SK-N-SH treated with all-trans-retinoic acid at 6 μM for 48 hours (cell line): ENCODE measurements around the gene MMD.

Experiments
- ATAC-seq: fragments of 200-7000 bp; cut with Tn5 transposase; 3 replicates; pipeline ENCODE4 v1.9.1; 2020; ENCODE audit warnings: mild to moderate bottlenecking, moderate library complexity
- ARNTL ChIP-seq: fragments of 450-650 bp; formaldehyde crosslinking; IDR thresholded peaks from 2 replicates; pipeline ENCODE4 v1.5.0; 2020; ENCODE audit warnings: low read depth, mild to moderate bottlenecking, moderate library complexity, borderline replicate concordance
- BACH2 ChIP-seq: fragments of 250-450 bp; sonication (Bioruptor Pico); IDR thresholded peaks from 2 replicates; pipeline ENCODE4 v1.9.0; 2021; ENCODE audit warnings: mild to moderate bottlenecking, borderline replicate concordance
- CSDC2 ChIP-seq: fragments of 250-450 bp; sonication (Bioruptor Pico); IDR thresholded peaks from 2 replicates; pipeline ENCODE4 v1.5.0; 2020; ENCODE audit warnings: mild to moderate bottlenecking, moderate library complexity
- ESRRG ChIP-seq: fragments of 250-450 bp; sonication (Bioruptor Pico); IDR thresholded peaks from 2 replicates; pipeline ENCODE4 v1.6.1; 2021; ENCODE audit warnings: mild to moderate bottlenecking
- GLIS3 ChIP-seq: fragments of 250-450 bp; sonication (Bioruptor Pico); IDR thresholded peaks from 2 replicates; pipeline ENCODE4 v1.5.0; 2020; ENCODE audit warnings: mild to moderate bottlenecking, moderate library complexity
- ISL1 ChIP-seq: fragments of 250-450 bp; sonication (Bioruptor Pico); IDR thresholded peaks from 2 replicates; pipeline ENCODE4 v2.1.2; 2022; ENCODE audit warnings: mild to moderate bottlenecking, moderate library complexity
- OSR1 ChIP-seq: fragments of 250-450 bp; sonication (Bioruptor Pico); IDR thresholded peaks from 2 replicates; pipeline ENCODE4 v1.8.0; 2022; ENCODE audit warnings: moderate library complexity, mild to moderate bottlenecking, inconsistent platforms
- PPARA ChIP-seq: fragments of 250-450 bp; sonication (Bioruptor Pico); IDR thresholded peaks from 2 replicates; pipeline ENCODE4 v1.5.0; 2020; ENCODE audit warnings: mild to moderate bottlenecking, borderline replicate concordance
- RARB ChIP-seq: fragments of 250-450 bp; sonication (Bioruptor Pico); IDR thresholded peaks from 2 replicates; pipeline ENCODE4 v1.8.0; 2021; ENCODE audit warnings: mild to moderate bottlenecking, moderate library complexity
- TOX ChIP-seq: fragments of 250-450 bp; sonication (Bioruptor Pico); IDR thresholded peaks from 2 replicates; pipeline ENCODE4 v1.8.0; 2021; ENCODE audit warnings: mild to moderate bottlenecking, moderate library complexity, borderline replicate concordance
- ZC3H10 ChIP-seq: fragments of 250-450 bp; sonication (Bioruptor Pico); IDR thresholded peaks from 2 replicates; pipeline ENCODE4 v1.5.1; 2021; ENCODE audit warnings: mild to moderate bottlenecking, moderate library complexity
- ZFP3 ChIP-seq: fragments of 250-450 bp; sonication (Bioruptor Pico); IDR thresholded peaks from 2 replicates; pipeline ENCODE4 v1.5.0; 2020; ENCODE audit warnings: mild to moderate bottlenecking, moderate library complexity
- ZFP30 ChIP-seq: fragments of 450-650 bp; formaldehyde crosslinking; IDR thresholded peaks from 2 replicates; pipeline ENCODE4 v1.5.0; 2022; ENCODE audit warnings: mild to moderate bottlenecking, moderate library complexity
- ZNF565 ChIP-seq: fragments of 450-650 bp; formaldehyde crosslinking; conservative IDR thresholded peaks from 2 replicates; pipeline ENCODE4 v1.5.0; 2020; ENCODE audit warnings: low read depth, mild to moderate bottlenecking, moderate library complexity
- ZNF70 ChIP-seq: fragments of 450-650 bp; formaldehyde crosslinking; IDR thresholded peaks from 2 replicates; pipeline ENCODE4 v1.5.0; 2020; ENCODE audit warnings: mild to moderate bottlenecking, moderate library complexity
- ZNF8 ChIP-seq: fragments of 450-650 bp; formaldehyde crosslinking; IDR thresholded peaks from 2 replicates; pipeline ENCODE4 v1.5.0; 2020; ENCODE audit warnings: mild to moderate bottlenecking, moderate library complexity
- TF ChIP-seq, protein P1 (sequence below): fragments of 250-450 bp; sonication (Bioruptor Pico); IDR thresholded peaks from 2 replicates; pipeline ENCODE4 v1.5.1; 2021; ENCODE audit warnings: mild to moderate bottlenecking, moderate library complexity
- TF ChIP-seq, protein P2 (sequence below): fragments of 250-450 bp; sonication (Bioruptor Pico); IDR thresholded peaks from 2 replicates; pipeline ENCODE4 v1.5.0; 2020; ENCODE audit warnings: mild to moderate bottlenecking, moderate library complexity
- TF ChIP-seq, protein P3 (sequence below): fragments of 250-450 bp; sonication (Bioruptor Pico); IDR thresholded peaks from 2 replicates; pipeline ENCODE4 v1.8.0; 2020; ENCODE audit warnings: mild to moderate bottlenecking, moderate library complexity, borderline replicate concordance

The MMD gene

DNA sequence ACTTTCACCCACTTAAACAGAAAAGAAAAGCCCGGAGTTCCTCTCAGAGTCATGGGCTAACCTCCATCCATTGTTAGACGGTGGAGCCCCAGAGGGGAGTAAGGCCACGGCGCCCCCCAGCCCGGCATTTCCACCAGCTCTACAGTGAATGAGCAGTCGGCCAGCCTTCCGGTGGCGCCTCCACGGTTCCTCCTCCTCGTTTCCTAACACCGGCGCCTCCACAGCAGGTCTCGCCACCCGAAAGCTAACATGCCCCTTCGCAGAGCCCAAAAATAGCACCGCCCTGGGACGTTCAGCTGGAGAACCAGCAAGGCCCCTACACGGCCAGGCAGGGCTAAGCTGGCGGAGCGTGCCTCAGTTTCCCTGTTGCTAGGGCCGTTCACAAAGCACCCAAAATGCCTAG lies 858 bp downstream of the MMD start (continued):
- TF ChIP-seq, protein P1, sequence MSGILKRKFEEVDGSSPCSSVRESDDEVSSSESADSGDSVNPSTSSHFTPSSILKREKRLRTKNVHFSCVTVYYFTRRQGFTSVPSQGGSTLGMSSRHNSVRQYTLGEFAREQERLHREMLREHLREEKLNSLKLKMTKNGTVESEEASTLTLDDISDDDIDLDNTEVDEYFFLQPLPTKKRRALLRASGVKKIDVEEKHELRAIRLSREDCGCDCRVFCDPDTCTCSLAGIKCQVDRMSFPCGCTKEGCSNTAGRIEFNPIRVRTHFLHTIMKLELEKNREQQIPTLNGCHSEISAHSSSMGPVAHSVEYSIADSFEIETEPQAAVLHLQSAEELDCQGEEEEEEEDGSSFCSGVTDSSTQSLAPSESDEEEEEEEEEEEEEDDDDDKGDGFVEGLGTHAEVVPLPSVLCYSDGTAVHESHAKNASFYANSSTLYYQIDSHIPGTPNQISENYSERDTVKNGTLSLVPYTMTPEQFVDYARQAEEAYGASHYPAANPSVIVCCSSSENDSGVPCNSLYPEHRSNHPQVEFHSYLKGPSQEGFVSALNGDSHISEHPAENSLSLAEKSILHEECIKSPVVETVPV: no peak
- TF ChIP-seq, protein P2, sequence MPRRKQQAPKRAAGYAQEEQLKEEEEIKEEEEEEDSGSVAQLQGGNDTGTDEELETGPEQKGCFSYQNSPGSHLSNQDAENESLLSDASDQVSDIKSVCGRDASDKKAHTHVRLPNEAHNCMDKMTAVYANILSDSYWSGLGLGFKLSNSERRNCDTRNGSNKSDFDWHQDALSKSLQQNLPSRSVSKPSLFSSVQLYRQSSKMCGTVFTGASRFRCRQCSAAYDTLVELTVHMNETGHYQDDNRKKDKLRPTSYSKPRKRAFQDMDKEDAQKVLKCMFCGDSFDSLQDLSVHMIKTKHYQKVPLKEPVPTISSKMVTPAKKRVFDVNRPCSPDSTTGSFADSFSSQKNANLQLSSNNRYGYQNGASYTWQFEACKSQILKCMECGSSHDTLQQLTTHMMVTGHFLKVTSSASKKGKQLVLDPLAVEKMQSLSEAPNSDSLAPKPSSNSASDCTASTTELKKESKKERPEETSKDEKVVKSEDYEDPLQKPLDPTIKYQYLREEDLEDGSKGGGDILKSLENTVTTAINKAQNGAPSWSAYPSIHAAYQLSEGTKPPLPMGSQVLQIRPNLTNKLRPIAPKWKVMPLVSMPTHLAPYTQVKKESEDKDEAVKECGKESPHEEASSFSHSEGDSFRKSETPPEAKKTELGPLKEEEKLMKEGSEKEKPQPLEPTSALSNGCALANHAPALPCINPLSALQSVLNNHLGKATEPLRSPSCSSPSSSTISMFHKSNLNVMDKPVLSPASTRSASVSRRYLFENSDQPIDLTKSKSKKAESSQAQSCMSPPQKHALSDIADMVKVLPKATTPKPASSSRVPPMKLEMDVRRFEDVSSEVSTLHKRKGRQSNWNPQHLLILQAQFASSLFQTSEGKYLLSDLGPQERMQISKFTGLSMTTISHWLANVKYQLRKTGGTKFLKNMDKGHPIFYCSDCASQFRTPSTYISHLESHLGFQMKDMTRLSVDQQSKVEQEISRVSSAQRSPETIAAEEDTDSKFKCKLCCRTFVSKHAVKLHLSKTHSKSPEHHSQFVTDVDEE (CRISPR knock-in tag): no peak
- TF ChIP-seq ISL1 (CRISPR knock-in tag): no peak

DNA sequence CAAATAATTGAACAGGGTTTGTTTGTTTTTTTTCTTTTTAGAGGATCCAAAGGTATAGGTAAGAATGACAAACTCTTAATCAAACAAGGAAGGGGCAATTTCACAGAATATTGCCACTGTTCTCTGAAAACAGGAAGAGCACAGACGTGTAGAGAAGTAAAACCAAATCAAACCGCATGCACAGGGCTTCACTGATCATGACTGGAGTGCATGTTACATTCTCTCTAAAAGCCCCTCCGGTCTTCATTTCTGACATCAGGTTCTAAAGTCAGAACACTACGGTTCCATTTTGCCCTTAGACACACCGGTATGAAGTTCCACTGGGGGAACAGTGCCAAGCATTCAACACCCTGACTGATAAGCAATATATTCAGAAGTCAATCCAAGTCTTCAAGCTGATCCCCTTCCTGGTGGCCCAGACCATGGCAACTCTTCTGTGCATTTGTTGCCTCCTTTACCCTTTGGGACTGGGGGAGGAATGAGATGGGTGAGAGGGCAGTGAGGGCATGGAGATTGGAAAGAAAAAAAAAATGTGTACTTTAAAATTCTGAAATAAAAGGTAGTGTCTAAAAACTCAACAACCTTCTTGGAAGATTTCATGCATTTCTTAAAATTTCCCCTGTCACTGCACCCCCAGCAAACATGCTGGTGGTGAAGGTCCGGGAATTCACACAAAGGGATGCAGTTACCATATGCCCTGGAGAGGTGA lies 1.4 kb downstream of the MMD start:
- TF ChIP-seq ZNF565 (no peak), ESRRG (CRISPR knock-in tag) (no peak), RARB (CRISPR knock-in tag) (no peak), TOX (CRISPR knock-in tag) (no peak), ZFP3 (CRISPR knock-in tag) (no peak), OSR1 (CRISPR knock-in tag) (no peak), ZNF8 (CRISPR knock-in tag) (no peak), PPARA (CRISPR knock-in tag) (no peak), ZNF70 (CRISPR knock-in tag) (no peak), BACH2 (CRISPR knock-in tag) (no peak), GLIS3 (CRISPR knock-in tag) (no peak), ISL1 (CRISPR knock-in tag) (no peak), CSDC2 (no peak)
- TF ChIP-seq, protein P1: no peak
- TF ChIP-seq, protein P3, sequence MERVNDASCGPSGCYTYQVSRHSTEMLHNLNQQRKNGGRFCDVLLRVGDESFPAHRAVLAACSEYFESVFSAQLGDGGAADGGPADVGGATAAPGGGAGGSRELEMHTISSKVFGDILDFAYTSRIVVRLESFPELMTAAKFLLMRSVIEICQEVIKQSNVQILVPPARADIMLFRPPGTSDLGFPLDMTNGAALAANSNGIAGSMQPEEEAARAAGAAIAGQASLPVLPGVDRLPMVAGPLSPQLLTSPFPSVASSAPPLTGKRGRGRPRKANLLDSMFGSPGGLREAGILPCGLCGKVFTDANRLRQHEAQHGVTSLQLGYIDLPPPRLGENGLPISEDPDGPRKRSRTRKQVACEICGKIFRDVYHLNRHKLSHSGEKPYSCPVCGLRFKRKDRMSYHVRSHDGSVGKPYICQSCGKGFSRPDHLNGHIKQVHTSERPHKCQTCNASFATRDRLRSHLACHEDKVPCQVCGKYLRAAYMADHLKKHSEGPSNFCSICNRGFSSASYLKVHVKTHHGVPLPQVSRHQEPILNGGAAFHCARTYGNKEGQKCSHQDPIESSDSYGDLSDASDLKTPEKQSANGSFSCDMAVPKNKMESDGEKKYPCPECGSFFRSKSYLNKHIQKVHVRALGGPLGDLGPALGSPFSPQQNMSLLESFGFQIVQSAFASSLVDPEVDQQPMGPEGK: no peak
- TF ChIP-seq, protein P2 (CRISPR knock-in tag): no peak
- ATAC-seq: no peak

DNA sequence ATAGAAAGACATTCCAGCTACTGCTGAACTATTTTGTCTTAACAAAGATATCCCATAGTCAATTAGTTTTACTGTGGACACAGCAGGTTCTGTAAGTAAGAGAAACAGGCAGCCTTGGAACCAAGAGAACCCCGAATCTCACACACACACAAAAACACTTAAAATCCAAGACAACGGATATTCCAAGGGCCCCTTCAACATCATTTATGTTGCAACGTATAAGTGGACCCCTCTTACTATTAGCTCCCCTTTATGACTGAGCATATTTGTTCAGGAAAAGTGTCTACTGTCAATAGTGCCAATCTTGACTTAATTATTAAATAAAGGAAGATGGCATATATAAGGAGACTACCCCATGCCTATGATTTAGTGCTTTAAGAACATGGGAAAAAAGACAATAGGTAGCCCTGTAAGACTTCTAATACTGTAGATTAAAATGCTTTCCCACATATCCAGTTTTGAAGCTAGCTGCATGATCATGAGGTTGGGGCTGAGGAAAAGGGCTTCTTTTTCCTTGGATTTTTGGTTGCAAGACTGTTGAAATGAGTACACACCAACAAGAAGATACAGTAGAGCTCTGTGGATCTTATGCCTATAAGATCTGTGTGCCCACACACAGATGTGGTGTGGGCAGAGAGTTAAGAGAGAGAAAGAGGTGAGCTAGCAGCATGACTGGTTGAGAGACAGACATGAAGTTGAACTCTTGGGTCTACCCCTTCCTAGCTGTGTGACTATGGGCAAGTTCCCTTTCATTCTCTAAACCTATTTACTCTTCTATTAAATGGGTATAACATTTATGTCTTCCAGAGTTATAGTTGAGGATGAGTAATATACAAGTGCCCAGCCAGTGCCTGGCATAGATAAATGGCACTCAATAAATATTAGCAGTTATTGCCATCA lies 3.0 kb downstream of the MMD start:
- ATAC-seq: no peak

More for the DNA sequence above, 3.0 kb downstream of the MMD start:
- TF ChIP-seq ZNF565 (no peak), ZFP30 (CRISPR knock-in tag) (no peak), ARNTL (CRISPR knock-in tag) (no peak), ZC3H10 (CRISPR knock-in tag) (no peak), ESRRG (CRISPR knock-in tag) (no peak), OSR1 (CRISPR knock-in tag) (no peak), PPARA (CRISPR knock-in tag) (no peak), ISL1 (CRISPR knock-in tag) (no peak)
- TF ChIP-seq, protein P3: no peak
